Measurements from ENCODE around the gene LPCAT1.

The LPCAT1 gene

GRCh38 chr5:1554410-1554967, 30.7 kb upstream of the LPCAT1 start:
- DNase-seq: no peak

- no peak for DNase-seq
Observed at GRCh38 chr5:1553539-1554409, 30.0 kb upstream of the LPCAT1 start.

GRCh38 chr5:1552521-1553255, 28.9 kb upstream of the LPCAT1 start:
- no peak for DNase-seq

- DNase-seq: no peak
Observed at GRCh38 chr5:1551426-1552301, 27.9 kb upstream of the LPCAT1 start.

GRCh38 chr5:1550287-1551076, 26.7 kb upstream of the LPCAT1 start:
- DNase-seq: no peak

GRCh38 chr5:1549475-1550030, 25.8 kb upstream of the LPCAT1 start:
- DNase-seq: no peak

- no peak for DNase-seq
Observed at GRCh38 chr5:1548702-1549474, 25.1 kb upstream of the LPCAT1 start.

GRCh38 chr5:1547655-1548054, 23.9 kb upstream of the LPCAT1 start:
- DNase-seq: no peak

GRCh38 chr5:1547236-1547635, 23.5 kb upstream of the LPCAT1 start:
- no peak for DNase-seq

- DNase-seq: no peak
Observed at GRCh38 chr5:1546556-1546955, 22.8 kb upstream of the LPCAT1 start.

- DNase-seq: no peak
Observed at GRCh38 chr5:1545805-1546355, 22.1 kb upstream of the LPCAT1 start.

- no peak for DNase-seq
Observed at GRCh38 chr5:1545126-1545804, 21.5 kb upstream of the LPCAT1 start.

- DNase-seq: no peak
Observed at GRCh38 chr5:1544294-1544961, 20.7 kb upstream of the LPCAT1 start.

GRCh38 chr5:1543398-1544293, 19.9 kb upstream of the LPCAT1 start:
- DNase-seq: no peak

GRCh38 chr5:1542781-1543180, 19.0 kb upstream of the LPCAT1 start:
- DNase-seq: no peak

- no peak for DNase-seq
Observed at GRCh38 chr5:1541702-1542400, 18.1 kb upstream of the LPCAT1 start.

Data from stimulated activated CD4-positive, alpha-beta T cell treated with anti-CD3 and anti-CD28 coated beads, Interleukin-4, amount 100 ng/mL, for 4 hours (primary cell).